ENCODE results near the gene UTS2R.
A peak's percentile ranks its signal among the peaks of the same experiment; 100 is the strongest.

UTS2R gene

DNA sequence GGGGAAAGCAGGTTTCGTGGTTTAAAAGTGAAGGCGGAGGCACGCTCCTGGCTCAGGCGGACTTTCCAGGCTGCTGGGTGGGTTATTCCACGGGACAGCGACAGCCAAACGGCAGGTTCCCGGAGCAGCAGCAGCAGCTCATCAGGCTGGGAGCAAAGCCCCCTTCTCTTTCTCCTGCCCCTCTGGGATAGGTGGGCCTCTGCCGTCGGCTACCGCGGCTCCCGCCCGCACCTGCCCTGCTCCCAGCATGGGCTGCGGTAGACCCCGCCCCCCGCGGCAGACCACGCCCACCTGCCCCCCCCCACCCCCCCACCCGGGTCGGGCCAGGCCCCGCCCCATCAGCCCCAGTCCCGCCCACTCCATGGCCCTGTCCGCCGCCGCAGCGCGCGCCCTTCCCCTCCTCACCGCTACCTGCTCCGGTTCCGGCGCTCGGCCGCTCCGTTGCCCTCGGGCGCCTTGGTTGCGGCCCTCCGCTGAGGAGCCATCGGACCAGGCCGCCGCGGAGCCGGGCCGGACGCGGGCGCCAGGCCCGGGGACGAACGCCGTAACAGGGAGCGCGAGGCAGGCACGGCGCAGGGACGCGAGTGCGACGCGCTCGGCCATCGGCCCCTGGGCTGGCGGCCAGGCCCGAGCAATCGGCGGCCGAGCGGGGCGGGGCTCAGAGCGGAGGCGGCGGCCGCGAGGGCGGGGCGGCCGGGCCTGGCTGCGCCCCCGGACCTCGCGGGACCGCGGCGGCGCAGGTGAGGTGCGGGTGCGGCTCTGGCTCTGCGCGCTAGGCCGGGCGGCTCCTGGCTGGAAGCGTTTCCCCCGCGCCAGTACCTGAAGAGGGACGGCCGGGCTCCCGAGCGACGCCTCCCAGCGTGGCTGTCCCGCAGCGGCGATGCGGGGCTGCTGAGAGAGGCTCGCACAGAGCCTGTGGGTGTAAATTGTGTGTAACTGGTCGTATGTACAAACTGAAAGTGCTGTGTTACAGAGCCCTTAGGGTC, 46.7 kb downstream of the UTS2R start, which contains the start of the genes HEXD and OGFOD3 (continued):
- TF ChIP-seq, protein P1, sequence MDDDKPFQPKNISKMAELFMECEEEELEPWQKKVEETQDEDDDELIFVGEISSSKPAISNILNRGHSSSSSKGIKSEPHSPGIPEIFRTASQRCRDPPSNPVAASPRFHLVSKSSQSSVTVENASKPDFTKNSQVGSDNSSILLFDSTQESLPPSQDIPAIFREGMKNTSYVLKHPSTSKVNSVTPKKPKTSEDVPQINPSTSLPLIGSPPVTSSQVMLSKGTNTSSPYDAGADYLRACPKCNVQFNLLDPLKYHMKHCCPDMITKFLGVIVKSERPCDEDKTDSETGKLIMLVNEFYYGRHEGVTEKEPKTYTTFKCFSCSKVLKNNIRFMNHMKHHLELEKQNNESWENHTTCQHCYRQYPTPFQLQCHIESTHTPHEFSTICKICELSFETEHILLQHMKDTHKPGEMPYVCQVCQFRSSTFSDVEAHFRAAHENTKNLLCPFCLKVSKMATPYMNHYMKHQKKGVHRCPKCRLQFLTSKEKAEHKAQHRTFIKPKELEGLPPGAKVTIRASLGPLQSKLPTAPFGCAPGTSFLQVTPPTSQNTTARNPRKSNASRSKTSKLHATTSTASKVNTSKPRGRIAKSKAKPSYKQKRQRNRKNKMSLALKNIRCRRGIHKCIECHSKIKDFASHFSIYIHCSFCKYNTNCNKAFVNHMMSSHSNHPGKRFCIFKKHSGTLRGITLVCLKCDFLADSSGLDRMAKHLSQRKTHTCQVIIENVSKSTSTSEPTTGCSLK (tag by site-specific recombination; IDR thresholded peaks at IDR 0.05), result no peak
- TF ChIP-seq, protein P2, sequence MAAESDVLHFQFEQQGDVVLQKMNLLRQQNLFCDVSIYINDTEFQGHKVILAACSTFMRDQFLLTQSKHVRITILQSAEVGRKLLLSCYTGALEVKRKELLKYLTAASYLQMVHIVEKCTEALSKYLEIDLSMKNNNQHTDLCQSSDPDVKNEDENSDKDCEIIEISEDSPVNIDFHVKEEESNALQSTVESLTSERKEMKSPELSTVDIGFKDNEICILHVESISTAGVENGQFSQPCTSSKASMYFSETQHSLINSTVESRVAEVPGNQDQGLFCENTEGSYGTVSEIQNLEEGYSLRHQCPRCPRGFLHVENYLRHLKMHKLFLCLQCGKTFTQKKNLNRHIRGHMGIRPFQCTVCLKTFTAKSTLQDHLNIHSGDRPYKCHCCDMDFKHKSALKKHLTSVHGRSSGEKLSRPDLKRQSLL (tag by site-specific recombination; IDR thresholded peaks at IDR 0.05), result no peak
- TF ChIP-seq ZNF157 (tag by site-specific recombination; IDR thresholded peaks at IDR 0.05), result no peak
- TF ChIP-seq ZNF549 (tag by site-specific recombination; IDR thresholded peaks at IDR 0.05), result no peak; the same call in 1 of the 2 replicates
- no peak for TF ChIP-seq ZNF140 (tag by site-specific recombination; IDR thresholded peaks at IDR 0.05)
- TF ChIP-seq ZNF529 (tag by site-specific recombination; IDR thresholded peaks at IDR 0.05; ENCODE audit: insufficient replicate concordance), result no peak
- no peak for TF ChIP-seq ZNF48 (tag by site-specific recombination; IDR thresholded peaks at IDR 0.05)
- TF ChIP-seq, protein P3, sequence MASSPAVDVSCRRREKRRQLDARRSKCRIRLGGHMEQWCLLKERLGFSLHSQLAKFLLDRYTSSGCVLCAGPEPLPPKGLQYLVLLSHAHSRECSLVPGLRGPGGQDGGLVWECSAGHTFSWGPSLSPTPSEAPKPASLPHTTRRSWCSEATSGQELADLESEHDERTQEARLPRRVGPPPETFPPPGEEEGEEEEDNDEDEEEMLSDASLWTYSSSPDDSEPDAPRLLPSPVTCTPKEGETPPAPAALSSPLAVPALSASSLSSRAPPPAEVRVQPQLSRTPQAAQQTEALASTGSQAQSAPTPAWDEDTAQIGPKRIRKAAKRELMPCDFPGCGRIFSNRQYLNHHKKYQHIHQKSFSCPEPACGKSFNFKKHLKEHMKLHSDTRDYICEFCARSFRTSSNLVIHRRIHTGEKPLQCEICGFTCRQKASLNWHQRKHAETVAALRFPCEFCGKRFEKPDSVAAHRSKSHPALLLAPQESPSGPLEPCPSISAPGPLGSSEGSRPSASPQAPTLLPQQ (tag by site-specific recombination; IDR thresholded peaks at IDR 0.05), result no peak
- no peak for TF ChIP-seq ZNF132 (tag by site-specific recombination; IDR thresholded peaks at IDR 0.05; ENCODE audit: borderline replicate concordance)
- TF ChIP-seq, protein P4, sequence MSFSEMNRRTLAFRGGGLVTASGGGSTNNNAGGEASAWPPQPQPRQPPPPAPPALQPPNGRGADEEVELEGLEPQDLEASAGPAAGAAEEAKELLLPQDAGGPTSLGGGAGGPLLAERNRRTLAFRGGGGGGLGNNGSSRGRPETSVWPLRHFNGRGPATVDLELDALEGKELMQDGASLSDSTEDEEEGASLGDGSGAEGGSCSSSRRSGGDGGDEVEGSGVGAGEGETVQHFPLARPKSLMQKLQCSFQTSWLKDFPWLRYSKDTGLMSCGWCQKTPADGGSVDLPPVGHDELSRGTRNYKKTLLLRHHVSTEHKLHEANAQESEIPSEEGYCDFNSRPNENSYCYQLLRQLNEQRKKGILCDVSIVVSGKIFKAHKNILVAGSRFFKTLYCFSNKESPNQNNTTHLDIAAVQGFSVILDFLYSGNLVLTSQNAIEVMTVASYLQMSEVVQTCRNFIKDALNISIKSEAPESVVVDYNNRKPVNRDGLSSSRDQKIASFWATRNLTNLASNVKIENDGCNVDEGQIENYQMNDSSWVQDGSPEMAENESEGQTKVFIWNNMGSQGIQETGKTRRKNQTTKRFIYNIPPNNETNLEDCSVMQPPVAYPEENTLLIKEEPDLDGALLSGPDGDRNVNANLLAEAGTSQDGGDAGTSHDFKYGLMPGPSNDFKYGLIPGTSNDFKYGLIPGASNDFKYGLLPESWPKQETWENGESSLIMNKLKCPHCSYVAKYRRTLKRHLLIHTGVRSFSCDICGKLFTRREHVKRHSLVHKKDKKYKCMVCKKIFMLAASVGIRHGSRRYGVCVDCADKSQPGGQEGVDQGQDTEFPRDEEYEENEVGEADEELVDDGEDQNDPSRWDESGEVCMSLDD (tag by site-specific recombination; IDR thresholded peaks at IDR 0.05), result no peak
- TF ChIP-seq BCL11A (tag by site-specific recombination; IDR thresholded peaks at IDR 0.05; ENCODE audit: low read depth), result no peak
- TF ChIP-seq, protein P5, sequence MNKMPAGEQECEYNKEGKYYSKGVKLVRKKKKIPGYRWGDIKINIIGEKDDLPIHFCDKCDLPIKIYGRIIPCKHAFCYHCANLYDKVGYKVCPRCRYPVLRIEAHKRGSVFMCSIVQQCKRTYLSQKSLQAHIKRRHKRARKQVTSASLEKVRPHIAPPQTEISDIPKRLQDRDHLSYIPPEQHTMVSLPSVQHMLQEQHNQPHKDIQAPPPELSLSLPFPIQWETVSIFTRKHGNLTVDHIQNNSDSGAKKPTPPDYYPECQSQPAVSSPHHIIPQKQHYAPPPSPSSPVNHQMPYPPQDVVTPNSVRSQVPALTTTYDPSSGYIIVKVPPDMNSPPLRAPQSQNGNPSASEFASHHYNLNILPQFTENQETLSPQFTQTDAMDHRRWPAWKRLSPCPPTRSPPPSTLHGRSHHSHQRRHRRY (tag by site-specific recombination; IDR thresholded peaks at IDR 0.05), result no peak
- no peak for TF ChIP-seq ZNF654 (tag by site-specific recombination; IDR thresholded peaks at IDR 0.05; ENCODE audit: low read depth)
- TF ChIP-seq ZNF335 (tag by site-specific recombination; conservative IDR thresholded peaks at IDR 0.05), result peak; percentile 5
- peak; percentile 46; the same call in 1 of the 2 replicates for TF ChIP-seq IKZF3 (tag by site-specific recombination; IDR thresholded peaks at IDR 0.05)
- no peak for TF ChIP-seq MEIS1 (CRISPR knock-in tag; IDR thresholded peaks at IDR 0.05; ENCODE audit: borderline replicate concordance)
- no peak for TF ChIP-seq EGR2 (tag by site-specific recombination; IDR thresholded peaks at IDR 0.05; ENCODE audit: low read depth)
- no peak for TF ChIP-seq GLI4 (tag by site-specific recombination; IDR thresholded peaks at IDR 0.05)
- no peak for TF ChIP-seq ZNF324 (tag by site-specific recombination; IDR thresholded peaks at IDR 0.05)
- no peak for TF ChIP-seq ZNF24 (tag by site-specific recombination; IDR thresholded peaks at IDR 0.05)
- TF ChIP-seq ZNF596 (tag by site-specific recombination; IDR thresholded peaks at IDR 0.05), result no peak
- TF ChIP-seq PRDM1 (tag by site-specific recombination; IDR thresholded peaks at IDR 0.05), result peak; percentile 57
- TF ChIP-seq, protein P6, sequence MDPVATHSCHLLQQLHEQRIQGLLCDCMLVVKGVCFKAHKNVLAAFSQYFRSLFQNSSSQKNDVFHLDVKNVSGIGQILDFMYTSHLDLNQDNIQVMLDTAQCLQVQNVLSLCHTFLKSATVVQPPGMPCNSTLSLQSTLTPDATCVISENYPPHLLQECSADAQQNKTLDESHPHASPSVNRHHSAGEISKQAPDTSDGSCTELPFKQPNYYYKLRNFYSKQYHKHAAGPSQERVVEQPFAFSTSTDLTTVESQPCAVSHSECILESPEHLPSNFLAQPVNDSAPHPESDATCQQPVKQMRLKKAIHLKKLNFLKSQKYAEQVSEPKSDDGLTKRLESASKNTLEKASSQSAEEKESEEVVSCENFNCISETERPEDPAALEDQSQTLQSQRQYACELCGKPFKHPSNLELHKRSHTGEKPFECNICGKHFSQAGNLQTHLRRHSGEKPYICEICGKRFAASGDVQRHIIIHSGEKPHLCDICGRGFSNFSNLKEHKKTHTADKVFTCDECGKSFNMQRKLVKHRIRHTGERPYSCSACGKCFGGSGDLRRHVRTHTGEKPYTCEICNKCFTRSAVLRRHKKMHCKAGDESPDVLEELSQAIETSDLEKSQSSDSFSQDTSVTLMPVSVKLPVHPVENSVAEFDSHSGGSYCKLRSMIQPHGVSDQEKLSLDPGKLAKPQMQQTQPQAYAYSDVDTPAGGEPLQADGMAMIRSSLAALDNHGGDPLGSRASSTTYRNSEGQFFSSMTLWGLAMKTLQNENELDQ (tag by site-specific recombination; IDR thresholded peaks at IDR 0.05; ENCODE audit: low read depth), result no peak
- TF ChIP-seq, protein P7, sequence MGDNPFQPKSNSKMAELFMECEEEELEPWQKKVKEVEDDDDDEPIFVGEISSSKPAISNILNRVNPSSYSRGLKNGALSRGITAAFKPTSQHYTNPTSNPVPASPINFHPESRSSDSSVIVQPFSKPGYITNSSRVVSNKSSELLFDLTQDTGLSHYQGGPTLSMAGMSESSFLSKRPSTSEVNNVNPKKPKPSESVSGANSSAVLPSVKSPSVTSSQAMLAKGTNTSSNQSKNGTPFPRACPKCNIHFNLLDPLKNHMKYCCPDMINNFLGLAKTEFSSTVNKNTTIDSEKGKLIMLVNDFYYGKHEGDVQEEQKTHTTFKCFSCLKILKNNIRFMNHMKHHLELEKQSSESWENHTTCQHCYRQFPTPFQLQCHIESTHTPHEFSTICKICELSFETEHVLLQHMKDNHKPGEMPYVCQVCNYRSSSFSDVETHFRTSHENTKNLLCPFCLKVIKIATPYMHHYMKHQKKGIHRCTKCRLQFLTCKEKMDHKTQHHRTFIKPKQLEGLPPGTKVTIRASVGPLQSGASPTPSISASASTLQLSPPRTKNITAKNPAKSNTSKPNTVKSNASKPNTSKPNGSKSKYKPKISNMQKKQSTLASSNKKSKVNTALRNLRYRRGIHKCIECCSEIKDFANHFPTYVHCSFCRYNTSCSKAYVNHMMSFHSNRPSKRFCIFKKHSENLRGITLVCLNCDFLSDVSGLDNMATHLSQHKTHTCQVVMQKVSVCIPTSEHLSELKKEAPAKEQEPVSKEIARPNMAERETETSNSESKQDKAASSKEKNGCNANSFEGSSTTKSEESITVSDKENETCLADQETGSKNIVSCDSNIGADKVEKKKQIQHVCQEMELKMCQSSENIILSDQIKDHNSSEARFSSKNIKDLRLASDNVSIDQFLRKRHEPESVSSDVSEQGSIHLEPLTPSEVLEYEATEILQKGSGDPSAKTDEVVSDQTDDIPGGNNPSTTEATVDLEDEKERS (tag by site-specific recombination; IDR thresholded peaks at IDR 0.05), result no peak
